ENCODE measurements around the gene VGLL4. TPM values are rescaled to one million over a fixed set of nuclear protein-coding genes. Genes with fewer than 3 reads are reported as not detected.

VGLL4 gene
- total RNA-seq, 2 experiments from 2014 or later: 33.5 to 37.8 TPM

- Mint-ChIP-seq H3K4me3 (no peak overlapping the region), H3K27ac (peak overlapping the region; percentile 35), H3K9me3 (no peaks in the 10 kb centered on the region), H3K36me3 (peaks cover 3% of the 10 kb centered on the region), H3K4me1 (no peaks in the 10 kb centered on the region), H3K27me3 (no peaks in the 10 kb centered on the region)
- ATAC-seq (ENCODE audit: low read depth) (no peak), DNase-seq (no peak)
- POLR2A ChIA-PET: no interaction called here
Observed at GRCh38 chr3:11563865-11564185, 79.9 kb downstream of the VGLL4 start.

- DNase-seq (no peak), ATAC-seq (ENCODE audit: low read depth) (no peak)
- POLR2A ChIA-PET: no interaction called here
- Mint-ChIP-seq H3K27ac (peak overlapping the region; percentile 35), H3K9me3 (no peaks in the 10 kb centered on the region), H3K4me3 (no peak overlapping the region), H3K36me3 (peaks cover 3% of the 10 kb centered on the region), H3K4me1 (no peaks in the 10 kb centered on the region), H3K27me3 (no peaks in the 10 kb centered on the region)
Observed at GRCh38 chr3:11563159-11563864, 80.4 kb downstream of the VGLL4 start.

GRCh38 chr3:11562277-11562881, 81.3 kb downstream of the VGLL4 start:
- H3K9me3 Mint-ChIP-seq: no peaks in the 10 kb centered on the region
- H3K27me3 Mint-ChIP-seq: no peaks in the 10 kb centered on the region
- ATAC-seq (ENCODE audit: low read depth) (no peak), DNase-seq (no peak)
- POLR2A ChIA-PET: no interaction called here
- H3K4me3 Mint-ChIP-seq: no peak overlapping the region
- H3K27ac Mint-ChIP-seq: peak overlapping the region; percentile 42
- peaks cover 3% of the 10 kb centered on the region for H3K36me3 Mint-ChIP-seq
- peaks cover 3% of the 10 kb centered on the region for H3K4me1 Mint-ChIP-seq

- peaks cover 3% of the 10 kb centered on the region for H3K36me3 Mint-ChIP-seq
- H3K4me3 Mint-ChIP-seq: no peak overlapping the region
- no peaks in the 10 kb centered on the region for H3K9me3 Mint-ChIP-seq
- H3K27me3 Mint-ChIP-seq: no peaks in the 10 kb centered on the region
- H3K4me1 Mint-ChIP-seq: peaks cover 3% of the 10 kb centered on the region
- DNase-seq: no peak
- POLR2A ChIA-PET: no interaction called here
- ATAC-seq (ENCODE audit: low read depth): no peak
- H3K27ac Mint-ChIP-seq: no peak overlapping the region
Observed at GRCh38 chr3:11560746-11561145, 83.0 kb downstream of the VGLL4 start.

GRCh38 chr3:11559816-11560633, 83.7 kb downstream of the VGLL4 start:
- peaks cover 3% of the 10 kb centered on the region for H3K36me3 Mint-ChIP-seq
- H3K27ac Mint-ChIP-seq: no peak overlapping the region
- no peaks in the 10 kb centered on the region for H3K27me3 Mint-ChIP-seq
- DNase-seq (no peak), ATAC-seq (ENCODE audit: low read depth) (no peak)
- H3K4me3 Mint-ChIP-seq: no peak overlapping the region
- H3K9me3 Mint-ChIP-seq: no peaks in the 10 kb centered on the region
- H3K4me1 Mint-ChIP-seq: peaks cover 3% of the 10 kb centered on the region
- POLR2A ChIA-PET: no interaction called here

GRCh38 chr3:11558918-11559815, 84.5 kb downstream of the VGLL4 start:
- POLR2A ChIA-PET: no interaction called here
- no peak overlapping the region for H3K4me3 Mint-ChIP-seq
- H3K36me3 Mint-ChIP-seq: peaks cover 9% of the 10 kb centered on the region
- H3K9me3 Mint-ChIP-seq: no peaks in the 10 kb centered on the region
- ATAC-seq (ENCODE audit: low read depth) (no peak), DNase-seq (no peak)
- peaks cover 3% of the 10 kb centered on the region for H3K4me1 Mint-ChIP-seq
- no peaks in the 10 kb centered on the region for H3K27me3 Mint-ChIP-seq
- H3K27ac Mint-ChIP-seq: no peak overlapping the region

GRCh38 chr3:11558411-11558903, 85.3 kb downstream of the VGLL4 start:
- DNase-seq (no peak), ATAC-seq (ENCODE audit: low read depth) (no peak)
- Mint-ChIP-seq H3K4me1 (peaks cover 3% of the 10 kb centered on the region), H3K4me3 (no peak overlapping the region), H3K27me3 (no peaks in the 10 kb centered on the region), H3K27ac (no peak overlapping the region), H3K36me3 (peaks cover 13% of the 10 kb centered on the region), H3K9me3 (no peaks in the 10 kb centered on the region)
- POLR2A ChIA-PET: no interaction called here

- Mint-ChIP-seq H3K27me3 (no peaks in the 10 kb centered on the region), H3K4me3 (no peak overlapping the region), H3K9me3 (no peaks in the 10 kb centered on the region), H3K36me3 (peaks cover 17% of the 10 kb centered on the region), H3K27ac (no peak overlapping the region), H3K4me1 (peaks cover 3% of the 10 kb centered on the region)
- ATAC-seq (ENCODE audit: low read depth) (no peak), DNase-seq (no peak)
- POLR2A ChIA-PET: no interaction called here
Observed at GRCh38 chr3:11558002-11558401, 85.7 kb downstream of the VGLL4 start.

GRCh38 chr3:11556851-11557644, 86.7 kb downstream of the VGLL4 start:
- Mint-ChIP-seq H3K27me3 (no peaks in the 10 kb centered on the region), H3K9me3 (no peaks in the 10 kb centered on the region), H3K36me3 (peaks cover 27% of the 10 kb centered on the region), H3K4me1 (peaks cover 3% of the 10 kb centered on the region), H3K27ac (no peak overlapping the region), H3K4me3 (no peak overlapping the region)
- POLR2A ChIA-PET: no interaction called here
- ATAC-seq (ENCODE audit: low read depth) (no peak), DNase-seq (no peak)

- POLR2A ChIA-PET: no interaction called here
Observed at GRCh38 chr3:11555881-11556633, 87.7 kb downstream of the VGLL4 start.

GRCh38 chr3:11555211-11555782, 88.4 kb downstream of the VGLL4 start:
- Mint-ChIP-seq H3K4me1 (peaks cover 3% of the 10 kb centered on the region), H3K36me3 (peaks cover 29% of the 10 kb centered on the region), H3K9me3 (no peaks in the 10 kb centered on the region), H3K27me3 (no peaks in the 10 kb centered on the region), H3K27ac (no peak overlapping the region), H3K4me3 (no peak overlapping the region)
- POLR2A ChIA-PET: no interaction called here
- DNase-seq (no peak), ATAC-seq (ENCODE audit: low read depth) (no peak)

More at GRCh38 chr3:11555881-11556633, 87.7 kb downstream of the VGLL4 start:
- ATAC-seq (ENCODE audit: low read depth): no peak
- H3K27ac Mint-ChIP-seq: peak overlapping the region; percentile 34
- H3K27me3 Mint-ChIP-seq: no peaks in the 10 kb centered on the region
- DNase-seq: no peak
- no peaks in the 10 kb centered on the region for H3K9me3 Mint-ChIP-seq
- peaks cover 3% of the 10 kb centered on the region for H3K4me1 Mint-ChIP-seq
- no peak overlapping the region for H3K4me3 Mint-ChIP-seq
- H3K36me3 Mint-ChIP-seq: peaks cover 29% of the 10 kb centered on the region

GRCh38 chr3:11554666-11555065, 89.0 kb downstream of the VGLL4 start:
- ATAC-seq (ENCODE audit: low read depth) (no peak), DNase-seq (no peak)
- POLR2A ChIA-PET: no interaction called here
- Mint-ChIP-seq H3K27me3 (no peaks in the 10 kb centered on the region), H3K36me3 (peaks cover 29% of the 10 kb centered on the region), H3K27ac (no peak overlapping the region), H3K4me3 (no peak overlapping the region), H3K9me3 (no peaks in the 10 kb centered on the region), H3K4me1 (peaks cover 3% of the 10 kb centered on the region)
